Suprapubic skin (tissue), 4 donors: ENCODE measurements around the gene PIGC. TPM values are rescaled to one million over a fixed set of nuclear protein-coding genes. Genes with fewer than 3 reads are reported as not detected.

ENCODE experiments used
- DNase-seq, 2 donors: peaks; one replicate each; pipeline ENCODE4 v3.0.0-alpha.2; 2019; ENCODE audit warnings: low spot score in 2 of 2
- H3K27ac ChIP-seq: fragments of 200-600 bp; sonication (generic); one replicate; pipeline ENCODE4 v1.5.1; 2019
- H3K27me3 ChIP-seq: fragments of 200-600 bp; sonication (generic); one replicate; pipeline ENCODE4 v1.5.1; 2019
- H3K36me3 ChIP-seq: fragments of 200-600 bp; sonication (generic); one replicate; pipeline ENCODE4 v1.5.1; 2019
- H3K4me1 ChIP-seq: fragments of 200-600 bp; sonication (generic); one replicate; pipeline ENCODE4 v1.5.1; 2019
- H3K4me3 ChIP-seq: fragments of 200-600 bp; sonication (generic); one replicate; pipeline ENCODE4 v1.5.1; 2019; ENCODE audit warnings: mild to moderate bottlenecking
- H3K9me3 ChIP-seq: fragments of 200-600 bp; sonication (generic); one replicate; pipeline ENCODE4 v1.5.1; 2019
- EP300 ChIP-seq: sonication (generic); formaldehyde crosslinking; IDR thresholded peaks from one replicate; pipeline ENCODE4 v1.6.1; 2017; ENCODE audit warnings: antibody characterized with exemption
- POLR2A ChIP-seq, 2 donors: fragments of 450-650 bp; IDR thresholded peaks; one replicate each; pipeline ENCODE4 v1.6.1; 2017; ENCODE audit warnings: antibody characterized with exemption in 2 of 2, mild to moderate bottlenecking in 2 of 2, moderate library complexity in 2 of 2
- POLR2AphosphoS5 ChIP-seq, 3 donors: sonication (generic); formaldehyde crosslinking; IDR thresholded peaks; one replicate each; pipeline ENCODE4 v1.6.1; 2017; ENCODE audit warnings: antibody characterized with exemption in 3 of 3
- WGBS: methylation state at CpG from one replicate; pipeline ENCODE4 v1.1.5; 2018; 5-methylcytosine and 5-hydroxymethylcytosine counted together
- total RNA-seq, 4 donors: library from RNA; depleted of rRNA; stranded (reverse); fragments of >200 nt; gene quantifications; one replicate each; pipeline ENCODE4 v1.1.0, GENCODE V29; 2016
- TF ChIP-seq, protein P1 (sequence below), 2 donors: fragments of 200-600 bp in 1 of 2; fragments of 450-650 bp in 1 of 2; sonication (generic) in 1 of 2; IDR thresholded peaks; one replicate each; pipeline ENCODE4 v1.5.1; 2016 to 2019; ENCODE audit warnings: antibody characterized with exemption in 2 of 2, mild to moderate bottlenecking in 1 of 2, moderate library complexity in 1 of 2

Gene PIGC
- total RNA-seq, 4 donors from 2014 or later: 16.8 to 51.8 (median 34.1) TPM

DNA sequence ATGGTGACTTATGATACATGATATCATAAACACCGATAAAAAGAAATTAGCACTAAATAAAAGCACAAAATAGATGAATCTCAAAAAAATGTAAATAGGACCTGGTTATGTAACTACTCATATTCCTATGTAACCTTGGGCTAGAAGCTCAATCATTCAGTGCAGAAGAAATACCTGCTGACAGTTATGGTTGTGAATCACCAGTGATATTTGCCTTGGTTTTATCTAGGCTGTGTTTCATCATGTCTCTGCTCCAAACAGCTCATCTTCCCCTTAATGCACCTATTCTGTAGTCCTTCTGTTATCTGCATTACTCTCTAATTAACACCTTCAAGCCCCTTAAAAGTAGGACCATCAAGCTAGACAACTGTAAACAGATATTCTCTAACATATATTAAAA, 16.3 kb upstream of the PIGC start:
- no peak for TF ChIP-seq POLR2A (IDR thresholded peaks at IDR 0.05)
- TF ChIP-seq POLR2AphosphoS5 (IDR thresholded peaks at IDR 0.05): no peak
- TF ChIP-seq, protein P1, sequence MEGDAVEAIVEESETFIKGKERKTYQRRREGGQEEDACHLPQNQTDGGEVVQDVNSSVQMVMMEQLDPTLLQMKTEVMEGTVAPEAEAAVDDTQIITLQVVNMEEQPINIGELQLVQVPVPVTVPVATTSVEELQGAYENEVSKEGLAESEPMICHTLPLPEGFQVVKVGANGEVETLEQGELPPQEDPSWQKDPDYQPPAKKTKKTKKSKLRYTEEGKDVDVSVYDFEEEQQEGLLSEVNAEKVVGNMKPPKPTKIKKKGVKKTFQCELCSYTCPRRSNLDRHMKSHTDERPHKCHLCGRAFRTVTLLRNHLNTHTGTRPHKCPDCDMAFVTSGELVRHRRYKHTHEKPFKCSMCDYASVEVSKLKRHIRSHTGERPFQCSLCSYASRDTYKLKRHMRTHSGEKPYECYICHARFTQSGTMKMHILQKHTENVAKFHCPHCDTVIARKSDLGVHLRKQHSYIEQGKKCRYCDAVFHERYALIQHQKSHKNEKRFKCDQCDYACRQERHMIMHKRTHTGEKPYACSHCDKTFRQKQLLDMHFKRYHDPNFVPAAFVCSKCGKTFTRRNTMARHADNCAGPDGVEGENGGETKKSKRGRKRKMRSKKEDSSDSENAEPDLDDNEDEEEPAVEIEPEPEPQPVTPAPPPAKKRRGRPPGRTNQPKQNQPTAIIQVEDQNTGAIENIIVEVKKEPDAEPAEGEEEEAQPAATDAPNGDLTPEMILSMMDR (IDR thresholded peaks at IDR 0.05): no peak
- no peak for TF ChIP-seq EP300
- H3K27me3 ChIP-seq: peaks cover 7% of the 10 kb centered on the region
- H3K9me3 ChIP-seq: no peaks in the 10 kb centered on the region
- no peaks in the 10 kb centered on the region for H3K36me3 ChIP-seq
- no peak overlapping the region for H3K27ac ChIP-seq
- DNase-seq: no peak
- no peak overlapping the region for H3K4me3 ChIP-seq
- peaks cover 4% of the 10 kb centered on the region for H3K4me1 ChIP-seq
- WGBS: 52% methylated on average over 1 of the region's 1 CpG

DNA sequence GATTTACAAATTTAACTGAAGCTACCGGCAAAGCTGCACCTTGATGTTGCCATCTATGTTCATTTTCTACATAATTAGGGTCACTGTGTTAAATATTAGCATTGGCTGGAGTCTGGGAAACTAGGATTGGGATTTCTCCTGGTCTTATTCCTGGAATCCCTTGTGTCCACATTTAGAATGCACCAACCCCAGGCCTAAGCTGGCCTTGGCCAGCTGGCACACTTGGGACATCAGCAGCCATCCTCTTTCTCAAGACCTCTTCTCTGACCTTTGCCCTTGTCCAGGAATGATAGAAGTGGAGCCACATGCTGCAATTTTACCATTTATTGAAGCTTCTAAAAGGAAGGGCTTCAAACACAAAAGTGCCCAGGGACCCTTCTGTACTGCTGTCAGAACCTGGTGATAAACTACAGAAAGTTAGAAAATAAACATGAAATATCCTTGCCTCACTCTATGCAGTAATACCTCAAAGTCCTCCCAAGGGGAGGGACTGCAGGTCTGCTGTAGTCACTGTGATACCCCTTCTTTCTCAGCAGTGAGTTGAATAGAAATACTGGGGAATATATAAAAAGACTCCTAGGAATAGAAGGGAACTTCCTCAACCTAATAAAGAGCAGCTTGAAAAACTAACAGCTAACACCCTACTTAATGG, 13.7 kb upstream of the PIGC start:
- peaks cover 4% of the 10 kb centered on the region for H3K4me1 ChIP-seq
- H3K27ac ChIP-seq: no peak overlapping the region
- DNase-seq: no peak
- no peaks in the 10 kb centered on the region for H3K36me3 ChIP-seq
- H3K4me3 ChIP-seq: no peak overlapping the region
- TF ChIP-seq, protein P1 (IDR thresholded peaks at IDR 0.05): no peak
- TF ChIP-seq EP300: no peak
- no peak for TF ChIP-seq POLR2AphosphoS5 (IDR thresholded peaks at IDR 0.05)
- no peak for TF ChIP-seq POLR2A (IDR thresholded peaks at IDR 0.05)
- H3K9me3 ChIP-seq: no peaks in the 10 kb centered on the region
- WGBS: 84% methylated on average over 1 of the region's 1 CpG
- peaks cover 7% of the 10 kb centered on the region for H3K27me3 ChIP-seq

DNA sequence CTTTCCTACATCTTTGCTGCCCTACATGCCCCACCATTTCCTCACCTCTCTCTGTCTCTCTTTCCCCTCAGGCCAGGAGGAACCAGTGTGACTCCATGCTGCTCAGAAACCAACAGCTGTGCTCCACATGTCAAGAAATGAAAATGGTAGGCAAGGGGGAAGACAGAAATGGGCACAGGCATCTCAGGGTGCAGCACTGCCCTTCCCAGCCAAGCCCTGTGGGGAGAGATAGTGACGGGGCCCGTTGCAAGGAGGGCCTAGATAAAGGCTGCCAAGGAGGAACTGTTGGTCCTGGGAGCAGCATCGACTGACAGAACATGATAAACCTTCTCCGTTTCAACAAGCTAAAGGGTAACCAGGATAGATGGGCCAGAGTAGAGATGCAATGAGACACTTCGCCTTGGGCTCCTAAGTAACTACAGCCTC, 12.5 kb upstream of the PIGC start:
- TF ChIP-seq, protein P1 (IDR thresholded peaks at IDR 0.05): no peak
- TF ChIP-seq EP300 (no peak), POLR2AphosphoS5 (IDR thresholded peaks at IDR 0.05) (no peak), POLR2A (IDR thresholded peaks at IDR 0.05) (no peak)
- DNase-seq: no peak

DNA sequence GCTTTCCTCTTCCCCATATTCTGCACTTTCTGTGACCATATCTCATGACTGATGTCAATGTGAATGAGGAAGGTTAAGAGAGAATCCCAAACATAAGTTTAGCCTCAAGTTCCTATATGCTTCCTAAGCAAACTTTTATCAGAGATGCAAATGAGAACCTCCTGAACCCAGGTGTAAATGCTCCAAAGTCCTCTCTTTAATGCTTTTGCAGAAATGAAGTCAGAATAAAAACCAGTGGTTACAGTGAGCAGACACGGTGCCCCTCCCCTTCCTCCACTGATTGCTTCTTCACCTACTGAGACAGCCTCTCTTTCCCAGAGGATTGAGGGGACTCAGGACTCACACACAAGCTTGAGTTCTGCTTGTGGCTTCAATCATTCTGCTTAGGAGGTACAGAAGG, 11.6 kb upstream of the PIGC start:
- 100% methylated on average over 1 of the region's 1 CpG for WGBS
- TF ChIP-seq POLR2A (IDR thresholded peaks at IDR 0.05): no peak

More for the DNA sequence above, 12.5 kb upstream of the PIGC start:
- no peak overlapping the region for H3K27ac ChIP-seq
- peaks cover 7% of the 10 kb centered on the region for H3K27me3 ChIP-seq
- H3K36me3 ChIP-seq: no peaks in the 10 kb centered on the region
- 95% methylated on average over 5 of the region's 5 CpGs for WGBS
- H3K4me3 ChIP-seq: no peak overlapping the region
- H3K4me1 ChIP-seq: peaks cover 5% of the 10 kb centered on the region
- no peaks in the 10 kb centered on the region for H3K9me3 ChIP-seq

DNA sequence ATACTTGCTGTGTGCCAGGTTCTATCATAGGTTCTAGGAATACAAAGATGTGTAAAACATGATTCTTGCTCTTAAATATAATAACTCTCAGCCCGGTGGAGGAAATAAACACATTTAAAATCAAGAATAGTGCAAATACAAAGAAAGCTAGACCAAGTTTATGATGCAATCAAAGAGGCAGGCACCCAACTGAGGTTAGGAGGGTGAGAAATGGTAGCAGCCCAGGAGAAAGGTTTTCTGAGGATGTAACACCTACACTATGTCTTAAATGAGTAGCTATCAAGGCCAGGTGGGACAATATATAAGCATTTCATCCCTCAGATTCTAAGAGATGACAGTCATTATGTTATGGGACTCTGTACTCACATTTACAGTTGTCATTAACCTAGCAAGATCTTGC, 9.7 kb upstream of the PIGC start:
- no peak for DNase-seq
- 49% methylated on average over 1 of the region's 1 CpG for WGBS
- H3K27ac ChIP-seq: no peak overlapping the region
- H3K36me3 ChIP-seq: no peaks in the 10 kb centered on the region
- TF ChIP-seq POLR2AphosphoS5 (IDR thresholded peaks at IDR 0.05) (no peak), POLR2A (IDR thresholded peaks at IDR 0.05) (no peak), EP300 (no peak)
- TF ChIP-seq, protein P1 (IDR thresholded peaks at IDR 0.05): no peak
- H3K4me1 ChIP-seq: peaks cover 21% of the 10 kb centered on the region
- H3K27me3 ChIP-seq: peaks cover 7% of the 10 kb centered on the region
- H3K9me3 ChIP-seq: no peaks in the 10 kb centered on the region
- H3K4me3 ChIP-seq: no peak overlapping the region

More for the DNA sequence above, 11.6 kb upstream of the PIGC start:
- no peak for DNase-seq
- Histone ChIP-seq H3K27ac (no peak overlapping the region), H3K4me3 (no peak overlapping the region), H3K27me3 (peaks cover 7% of the 10 kb centered on the region), H3K4me1 (peaks cover 10% of the 10 kb centered on the region), H3K36me3 (no peaks in the 10 kb centered on the region), H3K9me3 (no peaks in the 10 kb centered on the region)
